PC-9 (cell line): ENCODE data around the gene NCS1. TPM values are rescaled to one million over a fixed set of nuclear protein-coding genes. Genes with fewer than 3 reads are reported as not detected.

Experiments
- BruUV-seq: library from RNA; stranded (reverse); fragments of 400-500 nt; replicated peaks from 2 replicates; lab custom pipeline; 2021; lab: Mats Ljungman, UMichigan
- CTCF ChIA-PET: fragments of 300-600 bp; sonication (Branson Sonifier 250); formaldehyde crosslinking; loops from one replicate; lab custom pipeline; 2022; ENCODE audit warnings: antibody characterized with exemption; lab: Charles Lee
- POLR2A ChIA-PET: fragments of 300-600 bp; sonication (Branson Sonifier 250); formaldehyde crosslinking; loops from one replicate; lab custom pipeline; 2022; ENCODE audit warnings: antibody characterized with exemption; ENCODE audit not compliant: unreplicated experiment; lab: Charles Lee
- DNase-seq, 2 experiments: peaks; one replicate each; pipeline versions ENCODE4 v3.0.0 to v3.0.0-alpha.2; 2015 to 2022; ENCODE audit warnings: mixed read lengths in 1 of 2
- H2AFZ ChIP-seq: fragments of 200-600 bp; sonication (generic); 2 replicates; pipeline ENCODE4 v1.8.1; 2017; ENCODE audit warnings: antibody characterized with exemption
- H3F3A ChIP-seq: fragments of 200-600 bp; sonication (generic); 2 replicates; pipeline ENCODE4 v1.8.1; 2017; ENCODE audit warnings: antibody characterized with exemption, mild to moderate bottlenecking, low read depth; ENCODE audit not compliant: insufficient read depth
- H3K27ac ChIP-seq: fragments of 200-600 bp; sonication (generic); 2 replicates; pipeline ENCODE4 v1.6.1; 2016; ENCODE audit warnings: mixed run types
- H3K27me3 ChIP-seq: fragments of 200-600 bp; sonication (generic); 2 replicates; pipeline ENCODE4 v1.6.1; 2016; ENCODE audit warnings: low read depth, mixed run types; ENCODE audit not compliant: insufficient read depth
- H3K36me3 ChIP-seq: fragments of 200-600 bp; sonication (generic); 2 replicates; pipeline ENCODE4 v1.6.1; 2016; ENCODE audit warnings: low read depth, mixed run types
- H3K4me1 ChIP-seq: fragments of 200-600 bp; sonication (generic); replicated peaks from 2 replicates; pipeline ENCODE4 v1.6.1; 2016; ENCODE audit warnings: mixed run types; ENCODE audit not compliant: insufficient read depth
- H3K4me2 ChIP-seq: fragments of 200-600 bp; sonication (generic); 2 replicates; pipeline ENCODE4 v1.6.1; 2017; ENCODE audit warnings: mixed run types
- H3K4me3 ChIP-seq: fragments of 200-600 bp; sonication (generic); 2 replicates; pipeline ENCODE4 v1.6.1; 2016; ENCODE audit warnings: mixed run types
- H3K79me2 ChIP-seq: fragments of 200-600 bp; sonication (generic); 2 replicates; pipeline ENCODE4 v1.6.1; 2017; ENCODE audit warnings: low read depth, mixed run types
- H3K9me2 ChIP-seq: fragments of 200-600 bp; sonication (generic); 2 replicates; pipeline ENCODE4 v1.8.1; 2017; ENCODE audit warnings: mild to moderate bottlenecking; ENCODE audit not compliant: insufficient read depth
- H3K9me3 ChIP-seq: fragments of 200-600 bp; sonication (generic); 2 replicates; pipeline ENCODE4 v1.8.1; 2016; ENCODE audit warnings: low read depth; ENCODE audit not compliant: insufficient read depth
- H4K20me1 ChIP-seq: fragments of 200-600 bp; sonication (generic); 2 replicates; pipeline ENCODE4 v1.8.1; 2017; ENCODE audit not compliant: insufficient read depth
- EZH2 ChIP-seq: fragments of 200-600 bp; sonication (generic); IDR thresholded peaks from 2 replicates; pipeline ENCODE4 v1.8.0; 2017; ENCODE audit warnings: antibody characterized with exemption, low read depth
- intact Hi-C: fragments of 100-400 bp; cut with micrococcal nuclease; formaldehyde crosslinking; loops from one replicate; pipeline ENCODE4 v1.10.0; 2022; ENCODE audit not compliant: unreplicated experiment
- total RNA-seq: library from RNA; stranded (reverse); gene quantifications from 2 replicates; pipeline ENCODE4 v1.2.3, GENCODE V29; 2021
- TF ChIP-seq, protein P1 (sequence below): fragments of 200-600 bp; sonication (generic); conservative IDR thresholded peaks from 2 replicates; pipeline ENCODE4 v1.6.1; 2017; ENCODE audit warnings: mixed run types, antibody characterized with exemption, mild to moderate bottlenecking, moderate library complexity

The NCS1 gene
- total RNA-seq, 1 experiment from 2014 or later: 59.2 TPM

DNA sequence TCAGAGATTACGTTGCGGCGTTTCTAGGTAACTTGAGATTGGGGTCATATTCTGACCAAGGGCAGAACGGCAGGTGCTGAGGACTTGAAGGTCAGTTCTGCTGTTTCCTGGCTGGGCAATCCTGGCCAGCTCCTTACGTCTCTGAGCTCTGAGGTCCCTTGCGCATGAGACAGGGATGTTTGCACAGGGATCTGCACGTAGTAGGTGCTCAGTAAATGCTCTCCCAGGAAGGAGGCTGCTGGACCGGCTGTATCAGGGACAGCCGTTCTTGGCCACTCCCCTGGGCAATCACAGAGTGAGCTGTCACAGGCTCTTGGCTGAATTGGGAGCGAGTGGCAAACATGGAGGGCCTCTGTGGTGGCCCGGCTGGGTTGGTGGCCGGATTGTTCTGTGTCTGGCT, 8.3 kb downstream of the NCS1 start:
- BruUV-seq: no TSS peak
- no peak for DNase-seq
- Histone ChIP-seq H2AFZ (no peak overlapping the region), H3F3A (no peaks in the 10 kb centered on the region), H3K4me1 (no peaks in the 10 kb centered on the region), H3K27ac (no peak overlapping the region), H3K36me3 (no peaks in the 10 kb centered on the region), H3K9me2 (no peaks in the 10 kb centered on the region), H3K27me3 (no peaks in the 10 kb centered on the region), H4K20me1 (peaks cover 9% of the 10 kb centered on the region), H3K9me3 (no peaks in the 10 kb centered on the region), H3K4me2 (no peak overlapping the region), H3K4me3 (no peak overlapping the region), H3K79me2 (peaks cover 5% of the 10 kb centered on the region; the same call in 1 of the 2 replicates)
- CTCF ChIA-PET: no interaction called here
- TF ChIP-seq, protein P1, sequence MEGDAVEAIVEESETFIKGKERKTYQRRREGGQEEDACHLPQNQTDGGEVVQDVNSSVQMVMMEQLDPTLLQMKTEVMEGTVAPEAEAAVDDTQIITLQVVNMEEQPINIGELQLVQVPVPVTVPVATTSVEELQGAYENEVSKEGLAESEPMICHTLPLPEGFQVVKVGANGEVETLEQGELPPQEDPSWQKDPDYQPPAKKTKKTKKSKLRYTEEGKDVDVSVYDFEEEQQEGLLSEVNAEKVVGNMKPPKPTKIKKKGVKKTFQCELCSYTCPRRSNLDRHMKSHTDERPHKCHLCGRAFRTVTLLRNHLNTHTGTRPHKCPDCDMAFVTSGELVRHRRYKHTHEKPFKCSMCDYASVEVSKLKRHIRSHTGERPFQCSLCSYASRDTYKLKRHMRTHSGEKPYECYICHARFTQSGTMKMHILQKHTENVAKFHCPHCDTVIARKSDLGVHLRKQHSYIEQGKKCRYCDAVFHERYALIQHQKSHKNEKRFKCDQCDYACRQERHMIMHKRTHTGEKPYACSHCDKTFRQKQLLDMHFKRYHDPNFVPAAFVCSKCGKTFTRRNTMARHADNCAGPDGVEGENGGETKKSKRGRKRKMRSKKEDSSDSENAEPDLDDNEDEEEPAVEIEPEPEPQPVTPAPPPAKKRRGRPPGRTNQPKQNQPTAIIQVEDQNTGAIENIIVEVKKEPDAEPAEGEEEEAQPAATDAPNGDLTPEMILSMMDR: no peak
- no peak for TF ChIP-seq EZH2
- POLR2A ChIA-PET: no interaction called here
- intact Hi-C loops: no loop called here

DNA sequence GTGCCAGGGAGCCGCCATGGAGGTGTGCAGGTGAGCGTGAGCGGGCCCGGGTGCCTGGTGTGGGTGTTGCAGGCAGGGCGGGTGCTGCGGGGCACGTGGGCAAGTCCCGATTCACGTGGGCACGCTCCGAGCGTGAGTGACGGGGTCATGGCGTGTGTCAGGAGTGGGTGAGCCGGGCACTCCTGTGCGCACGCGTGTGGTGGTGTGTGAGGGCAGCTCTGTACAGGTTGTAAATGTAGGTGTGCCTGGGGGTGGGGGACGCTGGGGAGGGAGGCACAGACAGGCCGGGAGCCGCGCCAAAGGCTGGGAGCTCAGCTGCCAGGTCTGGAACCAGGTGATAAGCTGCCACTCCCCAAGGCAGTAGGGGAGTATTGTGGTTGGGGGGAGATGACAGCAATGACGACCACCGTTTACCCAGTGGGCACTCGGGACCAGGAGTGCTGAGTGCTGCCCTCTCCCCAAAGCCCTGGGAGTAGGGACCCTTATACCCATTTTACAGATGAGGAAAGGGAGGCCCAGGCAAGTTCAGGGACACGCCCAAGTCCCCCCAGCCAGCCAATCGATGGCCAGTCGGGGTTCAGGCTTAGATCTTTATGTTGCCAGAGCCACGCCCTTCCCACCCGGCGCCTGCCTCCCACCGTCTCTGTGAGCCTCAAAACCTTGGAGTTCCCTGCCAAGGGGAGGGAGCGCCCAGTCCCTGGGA, 9.6 kb downstream of the NCS1 start:
- H3F3A ChIP-seq: no peaks in the 10 kb centered on the region
- peaks cover 5% of the 10 kb centered on the region; the same call in 1 of the 2 replicates for H3K79me2 ChIP-seq
- CTCF ChIA-PET: no interaction called here
- no peak overlapping the region for H3K4me2 ChIP-seq
- no peak for DNase-seq
- POLR2A ChIA-PET: interaction anchor here (0.6 kb wide), 1 partner anchor 18 kb away, joined by 6 read pairs; no protein-coding TSS in a partner anchor
- peaks cover 5% of the 10 kb centered on the region; the same call in 1 of the 2 replicates for H3K4me1 ChIP-seq
- no TSS peak for BruUV-seq
- no peaks in the 10 kb centered on the region for H3K9me3 ChIP-seq
- no peak overlapping the region for H3K4me3 ChIP-seq
- no peak overlapping the region for H3K27ac ChIP-seq
- TF ChIP-seq, protein P1: no peak
- TF ChIP-seq EZH2: no peak
- no peak overlapping the region for H2AFZ ChIP-seq
- peaks cover 12% of the 10 kb centered on the region for H4K20me1 ChIP-seq
- intact Hi-C loops: no loop called here
- no peaks in the 10 kb centered on the region for H3K27me3 ChIP-seq
- no peaks in the 10 kb centered on the region for H3K9me2 ChIP-seq
- H3K36me3 ChIP-seq: no peaks in the 10 kb centered on the region

DNA sequence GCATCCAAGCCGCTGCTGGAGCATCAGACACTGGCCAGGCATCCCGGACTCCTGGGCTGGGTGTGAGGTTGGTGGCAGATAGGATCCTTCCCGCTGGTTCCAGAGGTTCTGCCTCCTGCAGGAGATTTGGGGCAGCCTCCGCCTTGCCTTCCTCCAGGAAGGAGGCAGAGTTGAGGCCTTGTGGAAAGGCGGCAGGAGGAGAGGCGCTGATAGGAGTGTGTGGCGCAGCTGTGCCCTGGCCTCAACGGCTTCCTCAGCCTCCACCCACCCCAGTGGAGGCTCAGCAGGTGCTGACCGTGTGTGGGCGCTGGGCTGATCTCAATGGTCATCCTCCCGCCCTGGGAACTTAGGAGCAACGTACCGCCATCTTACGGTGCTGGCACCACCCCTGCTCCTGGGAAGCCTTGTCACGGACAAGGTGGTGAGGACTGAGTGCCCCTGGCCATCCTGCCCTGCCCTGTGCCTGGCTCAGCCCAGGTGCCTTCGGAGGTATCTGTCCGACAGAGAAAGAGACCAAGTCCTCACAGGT, 10.2 kb downstream of the NCS1 start:
- H3K4me2 ChIP-seq: no peak overlapping the region
- ChIA-PET CTCF (no interaction called here), POLR2A (interaction anchor here (0.6 to 0.7 kb wide), 2 partner anchors 18 to 763 kb away, joined by 3 to 6 read pairs; no protein-coding TSS in a partner anchor)
- peak in 1 of 2 experiments; percentile 9 for DNase-seq
- no peaks in the 10 kb centered on the region for H3K36me3 ChIP-seq
- H3K9me2 ChIP-seq: no peaks in the 10 kb centered on the region
- H3K79me2 ChIP-seq: peaks cover 7% of the 10 kb centered on the region
- peaks cover 16% of the 10 kb centered on the region for H4K20me1 ChIP-seq
- no peak overlapping the region for H2AFZ ChIP-seq
- peaks cover 10% of the 10 kb centered on the region for H3K4me1 ChIP-seq
- intact Hi-C loops: no loop called here
- no TSS peak for BruUV-seq
- no peaks in the 10 kb centered on the region for H3K9me3 ChIP-seq
- H3K27ac ChIP-seq: no peak overlapping the region
- H3K4me3 ChIP-seq: no peak overlapping the region
- H3F3A ChIP-seq: no peaks in the 10 kb centered on the region
- TF ChIP-seq, protein P1: no peak
- TF ChIP-seq EZH2: no peak
- no peaks in the 10 kb centered on the region for H3K27me3 ChIP-seq
